Glutamatergic neuron (in vitro differentiated cells): ENCODE measurements around the gene AMPD3. TPM values are rescaled to one million over a fixed set of nuclear protein-coding genes. Genes with fewer than 3 reads are reported as not detected.

Experiments
- DNase-seq: peaks from one replicate; pipeline ENCODE4 v3.0.0; 2022
- H3K27ac Mint-ChIP-seq: one replicate; pipeline ENCODE4 v1.8.0; 2020; ENCODE audit warnings: mild to moderate bottlenecking, mixed read lengths, inconsistent platforms; ENCODE audit not compliant: unreplicated experiment
- H3K27me3 Mint-ChIP-seq: one replicate; pipeline ENCODE4 v1.8.0; 2020; ENCODE audit warnings: mild to moderate bottlenecking, moderate library complexity, mixed read lengths, inconsistent platforms; ENCODE audit not compliant: unreplicated experiment
- H3K36me3 Mint-ChIP-seq: one replicate; pipeline ENCODE4 v1.8.0; 2020; ENCODE audit warnings: mild to moderate bottlenecking, mixed read lengths, inconsistent platforms; ENCODE audit not compliant: unreplicated experiment
- H3K4me1 Mint-ChIP-seq: one replicate; pipeline ENCODE4 v1.8.0; 2020; ENCODE audit warnings: mild to moderate bottlenecking, low read depth, mixed read lengths, inconsistent platforms; ENCODE audit not compliant: unreplicated experiment
- H3K4me3 Mint-ChIP-seq: one replicate; pipeline ENCODE4 v1.8.0; 2020; ENCODE audit warnings: mild to moderate bottlenecking, mixed read lengths, inconsistent platforms; ENCODE audit not compliant: unreplicated experiment
- H3K9me3 Mint-ChIP-seq: one replicate; pipeline ENCODE4 v1.8.0; 2020; ENCODE audit warnings: mild to moderate bottlenecking, moderate library complexity, mixed read lengths, inconsistent platforms; ENCODE audit not compliant: unreplicated experiment
- total RNA-seq: library from RNA; stranded (reverse); fragmentation: NEBNext Ultra II Directional; extraction: Animal tissue kit (Norgen Biotek cat#: 25700); gene quantifications from one replicate; pipeline ENCODE4 v1.2.1, GENCODE V29; 2021; ENCODE audit not compliant: unreplicated experiment
- TF ChIP-seq, protein P1 (sequence below): fragments of 200-600 bp; sonication (generic); IDR thresholded peaks from one replicate; pipeline ENCODE4 v1.5.0; 2021; ENCODE audit not compliant: partially characterized antibody, unreplicated experiment

AMPD3 gene
- total RNA-seq, 1 donor from 2014 or later, result 0.44 TPM

DNA sequence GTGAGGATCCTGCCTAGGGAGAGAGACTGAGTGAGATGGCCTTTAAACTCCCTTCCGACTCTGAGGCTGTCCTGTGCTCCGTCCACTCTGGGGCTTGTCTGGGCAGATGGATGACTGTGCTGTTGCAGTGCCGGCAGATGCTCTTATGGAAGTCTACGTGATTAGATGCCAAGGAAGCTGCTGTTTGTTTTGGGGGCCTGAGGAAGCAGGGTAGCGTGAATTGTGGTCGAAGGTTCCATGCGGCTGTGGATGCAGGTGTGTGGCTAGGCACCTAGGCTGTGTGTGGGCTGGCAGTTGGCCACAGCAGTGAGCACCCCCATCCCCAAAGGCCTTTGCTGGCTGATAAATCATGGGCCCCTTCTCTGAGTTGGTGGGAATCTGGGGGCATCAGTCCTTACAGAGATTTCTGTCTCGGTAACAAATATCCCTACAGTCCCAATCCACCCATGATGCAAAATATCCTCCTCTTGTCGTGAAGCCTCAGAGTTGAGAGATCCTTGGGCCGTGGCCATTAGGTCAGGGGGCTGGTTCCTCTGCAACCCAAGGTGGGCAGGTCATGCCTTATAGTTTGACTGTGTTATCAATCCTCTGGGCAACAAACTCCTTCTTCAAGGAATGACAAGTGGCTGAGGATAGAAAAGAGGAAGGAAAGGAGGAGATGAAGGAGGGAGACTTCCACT lies 31.2 kb downstream of the AMPD3 start:
- H3K9me3 Mint-ChIP-seq, result no peaks in the 10 kb centered on the region
- TF ChIP-seq, protein P1, sequence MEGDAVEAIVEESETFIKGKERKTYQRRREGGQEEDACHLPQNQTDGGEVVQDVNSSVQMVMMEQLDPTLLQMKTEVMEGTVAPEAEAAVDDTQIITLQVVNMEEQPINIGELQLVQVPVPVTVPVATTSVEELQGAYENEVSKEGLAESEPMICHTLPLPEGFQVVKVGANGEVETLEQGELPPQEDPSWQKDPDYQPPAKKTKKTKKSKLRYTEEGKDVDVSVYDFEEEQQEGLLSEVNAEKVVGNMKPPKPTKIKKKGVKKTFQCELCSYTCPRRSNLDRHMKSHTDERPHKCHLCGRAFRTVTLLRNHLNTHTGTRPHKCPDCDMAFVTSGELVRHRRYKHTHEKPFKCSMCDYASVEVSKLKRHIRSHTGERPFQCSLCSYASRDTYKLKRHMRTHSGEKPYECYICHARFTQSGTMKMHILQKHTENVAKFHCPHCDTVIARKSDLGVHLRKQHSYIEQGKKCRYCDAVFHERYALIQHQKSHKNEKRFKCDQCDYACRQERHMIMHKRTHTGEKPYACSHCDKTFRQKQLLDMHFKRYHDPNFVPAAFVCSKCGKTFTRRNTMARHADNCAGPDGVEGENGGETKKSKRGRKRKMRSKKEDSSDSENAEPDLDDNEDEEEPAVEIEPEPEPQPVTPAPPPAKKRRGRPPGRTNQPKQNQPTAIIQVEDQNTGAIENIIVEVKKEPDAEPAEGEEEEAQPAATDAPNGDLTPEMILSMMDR, result no peak
- H3K27ac Mint-ChIP-seq, result no peak overlapping the region
- no peak overlapping the region for H3K4me3 Mint-ChIP-seq
- peaks cover 3% of the 10 kb centered on the region for H3K4me1 Mint-ChIP-seq
- H3K27me3 Mint-ChIP-seq, result no peaks in the 10 kb centered on the region
- DNase-seq, result no peak
- H3K36me3 Mint-ChIP-seq, result no peaks in the 10 kb centered on the region

DNA sequence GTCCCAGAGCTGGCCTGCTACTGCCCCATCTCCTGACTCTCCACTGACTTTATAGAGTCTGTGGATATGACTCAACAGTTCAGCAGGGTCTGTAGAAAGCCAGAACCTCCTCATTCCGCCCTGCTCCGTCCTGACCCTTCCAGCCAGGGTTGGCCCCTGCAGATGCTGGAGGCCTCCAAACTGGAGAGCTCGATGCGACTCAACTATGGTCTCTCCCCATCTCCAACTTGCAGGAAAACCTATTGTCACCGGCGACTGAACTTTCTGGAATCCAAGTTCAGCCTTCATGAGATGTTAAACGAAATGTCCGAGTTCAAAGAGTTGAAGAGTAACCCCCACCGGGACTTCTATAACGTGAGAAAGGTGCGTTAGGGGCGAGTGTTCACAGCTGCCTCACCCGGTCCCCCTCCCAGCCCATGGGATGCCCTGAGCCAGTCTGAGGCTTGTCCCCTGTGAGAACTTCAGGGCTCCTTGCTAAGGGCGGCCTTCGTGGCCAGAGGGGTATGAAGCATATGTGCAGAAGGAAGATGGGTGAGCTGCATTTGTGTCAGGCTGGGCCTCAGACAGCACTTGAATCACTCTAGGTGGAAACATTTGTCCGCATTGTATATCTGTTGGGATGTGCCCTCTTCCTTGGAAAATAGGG lies 32.1 kb downstream of the AMPD3 start:
- Mint-ChIP-seq H3K4me3 (no peak overlapping the region), H3K36me3 (no peaks in the 10 kb centered on the region), H3K4me1 (no peaks in the 10 kb centered on the region), H3K9me3 (no peaks in the 10 kb centered on the region), H3K27ac (no peak overlapping the region), H3K27me3 (peaks cover 2% of the 10 kb centered on the region)
- TF ChIP-seq, protein P1, result no peak
- DNase-seq, result no peak

DNA sequence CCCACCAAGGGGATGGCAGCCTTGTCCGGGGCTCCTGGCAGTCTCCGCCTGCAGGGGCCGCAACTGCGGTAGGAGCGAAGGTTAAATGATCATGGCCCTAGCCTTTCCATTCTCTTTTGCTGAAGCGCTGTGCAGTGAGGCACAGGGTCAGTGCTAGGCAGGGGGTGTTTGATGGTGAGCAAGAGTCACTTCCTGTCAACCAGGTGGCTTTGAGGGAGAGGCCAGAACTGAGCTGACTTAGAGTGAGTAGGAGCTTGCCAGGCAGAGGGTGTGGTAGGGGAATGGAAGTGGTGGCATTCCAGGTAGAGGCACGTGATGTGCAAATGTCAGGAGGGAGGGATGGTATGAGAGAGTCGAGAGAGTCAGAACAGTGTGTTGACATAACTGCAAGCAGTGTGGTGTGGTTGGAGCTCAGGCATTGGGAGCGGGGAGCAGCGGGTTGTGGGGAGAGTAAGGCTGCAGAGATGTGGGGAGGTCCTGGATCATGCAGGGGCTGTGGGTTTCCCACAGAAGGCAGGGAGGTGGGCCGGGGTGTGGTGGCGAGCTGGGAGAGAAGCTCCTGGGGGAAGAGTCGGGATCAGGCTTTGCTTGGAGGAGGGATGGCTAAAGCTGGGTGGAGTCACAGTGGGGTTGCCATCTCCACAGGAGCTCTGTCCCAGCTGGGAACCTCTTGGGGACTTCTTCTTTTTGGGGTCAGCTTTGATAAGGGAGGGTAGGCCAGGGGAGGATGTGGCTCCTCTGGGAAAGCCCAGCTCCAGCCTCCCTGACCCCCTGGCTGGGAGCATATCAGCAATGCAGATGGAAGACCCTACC lies 33.3 kb downstream of the AMPD3 start:
- no peaks in the 10 kb centered on the region for H3K4me1 Mint-ChIP-seq
- peaks cover 2% of the 10 kb centered on the region for H3K27me3 Mint-ChIP-seq
- peaks cover 7% of the 10 kb centered on the region for H3K36me3 Mint-ChIP-seq
- DNase-seq, result no peak
- H3K9me3 Mint-ChIP-seq, result no peaks in the 10 kb centered on the region
- H3K4me3 Mint-ChIP-seq, result no peak overlapping the region
- TF ChIP-seq, protein P1, result no peak
- no peak overlapping the region for H3K27ac Mint-ChIP-seq

DNA sequence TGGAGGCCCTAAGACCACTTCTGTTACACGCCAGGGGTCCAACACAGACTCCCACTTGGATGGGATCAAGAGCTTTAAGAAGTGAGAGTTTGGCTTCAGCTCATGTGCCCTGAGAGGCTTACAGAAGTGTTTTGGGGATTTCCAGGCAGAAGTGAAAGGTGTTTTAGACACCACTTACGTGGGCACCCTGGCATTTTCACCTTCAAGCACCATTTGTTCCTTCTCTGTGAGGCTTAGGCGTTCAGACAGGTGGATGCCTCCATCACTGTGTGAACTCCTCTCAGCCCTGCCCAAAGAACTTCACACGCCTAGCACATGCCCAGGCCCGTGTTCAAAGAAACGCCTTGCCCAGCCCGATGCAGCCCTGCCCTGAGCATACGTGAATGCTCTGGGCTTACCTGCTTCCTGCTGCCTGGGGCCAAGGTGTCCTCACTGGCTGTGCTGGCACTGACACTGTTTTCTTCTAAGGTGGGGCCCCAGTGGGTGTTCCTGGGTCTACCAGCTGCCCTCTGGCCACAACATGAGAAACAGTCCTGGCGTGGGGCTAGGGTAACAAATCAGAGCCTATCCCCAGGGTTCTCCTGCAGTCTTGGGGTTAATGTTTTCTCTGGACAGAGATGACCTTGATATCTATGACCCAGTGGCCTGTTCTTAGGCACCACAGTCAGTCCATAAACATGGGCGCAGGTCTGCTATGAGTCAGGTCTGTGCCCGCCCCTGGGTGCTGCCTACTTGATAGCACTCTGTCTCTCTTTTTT lies 34.0 kb downstream of the AMPD3 start:
- Mint-ChIP-seq H3K4me1 (no peaks in the 10 kb centered on the region), H3K36me3 (peaks cover 11% of the 10 kb centered on the region), H3K4me3 (no peak overlapping the region), H3K27ac (no peak overlapping the region), H3K9me3 (no peaks in the 10 kb centered on the region), H3K27me3 (peaks cover 2% of the 10 kb centered on the region)
- TF ChIP-seq, protein P1, result no peak
- no peak for DNase-seq
